ENCODE results near the gene MICU1.

- TF ChIP-seq CTCF (IDR thresholded peaks at IDR 0.05; ENCODE audit: low read depth, low read length, poor library complexity, severe bottlenecking), result no peak
- TF ChIP-seq EZH2phosphoT487 (IDR thresholded peaks at IDR 0.05; ENCODE audit: borderline replicate concordance, low read length), result no peak
Measured at GRCh38 chr10:72424561-72424960, 201.3 kb downstream of the MICU1 start.
